ENCODE data around the gene KLF2.
A peak's percentile ranks its signal among the peaks of the same experiment; 100 is the strongest.

The KLF2 gene

DNA sequence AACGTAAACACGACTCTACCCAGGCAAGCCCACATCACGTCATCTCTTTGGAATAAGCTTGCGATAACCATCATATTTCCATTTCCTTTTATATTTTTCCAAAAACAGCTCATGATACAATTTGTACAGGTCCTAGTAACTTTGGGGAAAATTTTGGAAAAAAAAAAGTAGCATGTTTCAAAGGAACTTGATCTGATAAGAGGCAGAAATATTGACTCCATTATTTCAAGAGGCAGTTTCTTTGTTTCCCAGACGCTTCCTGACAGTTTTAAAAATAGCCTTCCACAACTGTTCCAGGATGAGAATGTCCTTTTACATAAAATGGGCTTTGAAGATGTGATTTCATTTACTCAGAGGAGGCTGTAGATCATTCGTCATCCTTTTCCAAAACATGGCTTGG is 23.1 kb downstream of the KLF2 start:
- Histone ChIP-seq H3K36me3 (ENCODE audit: insufficient read depth, low read length) (no peaks in the 10 kb centered on the region), H3K4me3 (no peak overlapping the region), H3K27ac (no peak overlapping the region), H3K9ac (ENCODE audit: insufficient read length) (no peak overlapping the region), H3K9me3 (ENCODE audit: low read depth, low read length) (no peaks in the 10 kb centered on the region)
- TF ChIP-seq EZH2 (IDR thresholded peaks at IDR 0.05) (no peak), FOXP2 (optimal IDR thresholded peaks at IDR 0.05; ENCODE audit: control extremely low read depth, extremely low read length, insufficient read depth) (no peak), POLR2AphosphoS5 (IDR thresholded peaks at IDR 0.05; ENCODE audit: borderline replicate concordance, low read depth, low read length) (no peak)
- DNase-seq (ENCODE audit: low read depth, low spot score) = no peak

DNA sequence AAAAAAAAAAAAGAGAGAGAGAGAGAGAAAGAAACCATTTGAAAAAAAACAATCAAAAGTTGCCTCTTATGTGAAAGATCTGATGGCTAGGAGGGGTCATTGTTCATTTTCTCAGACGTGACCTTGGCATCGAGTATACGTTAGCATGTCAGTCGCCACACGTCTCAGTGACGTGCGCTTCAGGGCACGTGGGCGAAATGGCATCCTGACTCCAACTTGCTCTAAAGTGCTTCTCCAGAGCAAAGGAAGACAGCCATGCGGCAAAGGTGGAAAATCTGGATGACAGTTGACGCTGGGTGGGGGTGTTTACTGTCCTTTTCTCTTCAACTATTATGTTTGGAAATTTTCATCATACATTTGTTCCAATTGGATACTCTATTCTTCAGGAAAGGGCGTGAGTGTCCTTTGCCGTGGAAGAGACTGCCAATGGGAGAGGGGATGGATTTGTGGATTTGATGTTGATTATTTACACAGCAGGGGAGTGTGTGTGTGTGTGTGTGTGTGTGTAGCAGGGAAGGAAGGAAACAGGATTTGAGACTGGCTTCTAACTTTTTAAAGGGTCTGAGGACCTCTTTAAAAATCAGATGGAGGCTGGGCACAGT is 25.0 kb downstream of the KLF2 start:
- Histone ChIP-seq H3K27ac (no peak overlapping the region), H3K9ac (ENCODE audit: insufficient read length) (no peak overlapping the region), H3K4me3 (no peak overlapping the region), H3K36me3 (ENCODE audit: insufficient read depth, low read length) (no peaks in the 10 kb centered on the region), H3K9me3 (ENCODE audit: low read depth, low read length) (no peaks in the 10 kb centered on the region)
- DNase-seq (ENCODE audit: low read depth, low spot score) = no peak
- TF ChIP-seq FOXP2 (optimal IDR thresholded peaks at IDR 0.05; ENCODE audit: control extremely low read depth, extremely low read length, insufficient read depth) (no peak), POLR2AphosphoS5 (IDR thresholded peaks at IDR 0.05; ENCODE audit: borderline replicate concordance, low read depth, low read length) (no peak)

DNA sequence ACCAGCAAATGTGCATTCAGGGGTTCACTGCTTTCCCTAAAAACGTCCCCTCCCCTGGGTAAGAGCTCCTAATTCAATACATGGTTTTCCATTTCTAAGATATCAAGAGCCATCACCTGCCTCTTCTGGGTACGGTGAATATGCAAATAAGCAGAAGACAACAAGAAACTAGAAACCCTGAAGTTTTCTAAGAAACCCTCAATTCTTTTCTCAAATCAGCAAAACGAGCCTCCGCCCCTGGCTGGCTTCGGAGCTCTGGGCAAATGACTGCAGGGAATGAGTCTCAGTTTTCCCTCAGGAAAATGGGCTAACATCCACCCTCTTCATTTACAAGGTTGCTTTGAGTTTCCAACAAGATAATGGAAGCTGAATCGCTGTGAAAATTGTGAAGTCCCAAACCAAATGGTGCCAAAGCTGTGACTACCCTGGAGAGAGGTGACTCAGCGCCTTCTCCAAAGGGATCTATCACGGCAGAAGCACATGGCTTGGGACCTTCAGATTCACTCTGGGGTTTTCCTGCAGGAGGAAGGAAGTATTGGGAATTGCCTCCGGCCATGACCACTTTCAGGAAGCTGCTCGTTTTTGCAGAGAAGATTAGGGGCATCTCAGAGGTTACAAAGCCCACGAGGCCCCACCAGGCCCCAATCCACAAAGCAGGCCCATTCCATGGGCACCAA is 26.6 kb downstream of the KLF2 start:
- Histone ChIP-seq H3K27ac (peak overlapping the region; percentile 75), H3K4me3 (no peak overlapping the region), H3K36me3 (ENCODE audit: insufficient read depth, low read length) (no peaks in the 10 kb centered on the region), H3K9me3 (ENCODE audit: low read depth, low read length) (no peaks in the 10 kb centered on the region), H3K9ac (ENCODE audit: insufficient read length) (no peak overlapping the region)
- no peak for TF ChIP-seq POLR2AphosphoS5 (IDR thresholded peaks at IDR 0.05; ENCODE audit: borderline replicate concordance, low read depth, low read length)
- no peak for TF ChIP-seq FOXP2 (optimal IDR thresholded peaks at IDR 0.05; ENCODE audit: control extremely low read depth, extremely low read length, insufficient read depth)
- DNase-seq (ENCODE audit: low read depth, low spot score) = peak; percentile 12

DNA sequence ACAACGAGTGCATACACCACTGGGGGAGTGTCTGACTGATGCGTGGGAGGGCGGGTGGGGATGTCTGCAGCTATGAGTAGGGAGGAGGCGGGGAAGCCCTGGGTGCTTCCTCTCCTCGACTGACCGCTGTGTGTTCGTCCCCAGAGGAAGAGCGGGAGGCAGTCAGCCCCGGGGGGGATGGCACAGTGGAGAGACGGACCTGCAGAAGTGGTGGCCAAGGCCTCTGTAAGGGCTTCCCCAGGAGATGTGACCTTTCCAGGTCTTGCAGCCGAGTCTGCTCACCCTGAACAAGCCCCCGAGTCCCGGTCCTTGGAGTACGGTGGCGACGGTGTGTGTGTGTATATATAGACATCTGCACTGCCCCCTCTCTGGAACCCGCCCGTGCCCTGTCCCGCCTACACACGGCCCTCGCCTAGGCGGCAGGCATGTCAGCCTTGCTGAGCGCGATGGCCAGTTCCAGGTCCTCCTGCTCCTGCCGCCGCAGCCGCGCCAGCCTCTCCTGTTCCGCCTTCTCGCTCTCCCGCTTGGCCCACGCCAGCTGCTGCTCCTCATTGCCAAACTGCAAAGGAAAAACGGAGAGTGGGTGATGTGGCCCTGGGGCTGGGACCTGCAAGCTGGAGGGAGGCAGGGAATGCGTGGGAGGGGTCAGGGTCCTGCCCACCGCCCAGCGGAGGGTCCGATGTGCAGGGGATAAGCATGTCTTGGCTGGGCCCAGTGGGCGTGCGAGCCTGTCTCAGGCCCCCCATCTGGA is 30.8 kb downstream of the KLF2 start:
- no peak for DNase-seq (ENCODE audit: low read depth, low spot score)
- no peak overlapping the region for H3K27ac ChIP-seq
- no peak overlapping the region for H3K4me3 ChIP-seq
- H3K36me3 ChIP-seq (ENCODE audit: insufficient read depth, low read length) = no peaks in the 10 kb centered on the region
- TF ChIP-seq FOXP2 (optimal IDR thresholded peaks at IDR 0.05; ENCODE audit: control extremely low read depth, extremely low read length, insufficient read depth) (no peak), EZH2 (IDR thresholded peaks at IDR 0.05) (no peak), POLR2AphosphoS5 (IDR thresholded peaks at IDR 0.05; ENCODE audit: borderline replicate concordance, low read depth, low read length) (no peak)
- H3K9me3 ChIP-seq (ENCODE audit: low read depth, low read length) = no peaks in the 10 kb centered on the region
- no peak overlapping the region for H3K9ac ChIP-seq (ENCODE audit: insufficient read length)

DNA sequence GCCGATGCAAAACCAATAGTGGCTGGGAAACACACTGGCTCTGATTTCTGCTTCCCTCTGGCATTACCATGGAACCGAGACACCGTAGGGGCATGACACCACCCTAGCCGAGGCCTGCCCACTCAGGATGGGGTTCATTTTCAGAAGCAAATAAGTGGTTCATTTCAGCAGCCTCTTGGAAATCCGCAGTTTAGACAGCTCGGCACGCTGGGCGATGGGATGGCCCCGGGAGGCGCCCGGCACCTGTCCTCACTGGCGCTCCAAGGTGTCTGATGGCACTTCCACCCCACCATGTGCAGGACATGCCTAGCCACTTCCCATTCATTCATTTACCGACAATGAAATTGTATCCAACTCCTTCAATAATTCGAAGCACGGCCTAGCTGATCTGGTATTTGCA is 33.8 kb downstream of the KLF2 start:
- TF ChIP-seq POLR2AphosphoS5 (IDR thresholded peaks at IDR 0.05; ENCODE audit: borderline replicate concordance, low read depth, low read length) (no peak), EZH2 (IDR thresholded peaks at IDR 0.05) (no peak), FOXP2 (optimal IDR thresholded peaks at IDR 0.05; ENCODE audit: control extremely low read depth, extremely low read length, insufficient read depth) (no peak)
- no peaks in the 10 kb centered on the region for H3K36me3 ChIP-seq (ENCODE audit: insufficient read depth, low read length)
- no peak overlapping the region for H3K27ac ChIP-seq
- DNase-seq (ENCODE audit: low read depth, low spot score) = no peak
- no peak overlapping the region for H3K9ac ChIP-seq (ENCODE audit: insufficient read length)
- no peak overlapping the region for H3K4me3 ChIP-seq
- no peaks in the 10 kb centered on the region for H3K9me3 ChIP-seq (ENCODE audit: low read depth, low read length)

DNA sequence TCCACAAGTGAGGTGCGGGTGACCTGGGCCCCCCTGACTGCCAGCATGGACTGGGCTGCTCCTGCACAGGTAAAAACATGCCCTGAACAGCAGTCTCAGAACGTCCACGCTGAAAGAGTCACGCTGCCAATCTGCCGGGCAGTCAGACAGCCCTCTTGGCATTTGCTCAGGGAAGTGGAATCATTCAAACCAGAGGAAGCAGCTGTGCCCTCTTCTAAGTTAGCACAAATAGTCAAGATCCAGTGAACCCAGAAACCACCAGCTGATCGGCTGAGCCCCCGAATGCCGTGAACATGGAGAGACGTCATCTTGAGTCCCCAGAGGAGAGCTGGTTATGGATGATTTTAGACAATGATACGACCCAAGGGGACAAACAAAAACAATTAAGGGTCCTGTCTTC is 34.4 kb downstream of the KLF2 start:
- Histone ChIP-seq H3K9me3 (ENCODE audit: low read depth, low read length) (no peaks in the 10 kb centered on the region), H3K36me3 (ENCODE audit: insufficient read depth, low read length) (no peaks in the 10 kb centered on the region), H3K4me3 (no peak overlapping the region), H3K27ac (no peak overlapping the region), H3K9ac (ENCODE audit: insufficient read length) (no peak overlapping the region)
- no peak for DNase-seq (ENCODE audit: low read depth, low spot score)
- no peak for TF ChIP-seq EZH2 (IDR thresholded peaks at IDR 0.05)
- TF ChIP-seq POLR2AphosphoS5 (IDR thresholded peaks at IDR 0.05; ENCODE audit: borderline replicate concordance, low read depth, low read length) = no peak
- no peak for TF ChIP-seq FOXP2 (optimal IDR thresholded peaks at IDR 0.05; ENCODE audit: control extremely low read depth, extremely low read length, insufficient read depth)

DNA sequence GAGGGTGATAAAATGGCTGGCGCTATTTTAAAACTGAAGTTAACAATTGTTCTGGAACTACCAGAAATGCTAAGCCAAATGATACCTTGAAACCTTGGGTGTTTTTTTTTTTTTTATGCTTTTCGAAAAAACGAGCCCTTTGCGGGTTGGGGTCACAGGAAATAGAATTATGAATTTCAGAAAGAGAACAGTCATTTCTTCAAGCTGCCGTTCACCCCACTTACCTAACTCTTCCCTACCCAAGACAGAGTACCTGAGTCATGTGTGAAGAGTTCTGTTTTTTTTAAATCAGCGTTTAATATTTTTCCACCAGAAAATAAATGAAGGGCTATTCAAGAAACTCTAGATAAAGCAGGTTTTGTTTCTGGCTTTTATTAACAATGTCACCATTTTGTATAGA is 35.3 kb downstream of the KLF2 start:
- no peak for TF ChIP-seq EZH2 (IDR thresholded peaks at IDR 0.05)
- TF ChIP-seq FOXP2 (optimal IDR thresholded peaks at IDR 0.05; ENCODE audit: control extremely low read depth, extremely low read length, insufficient read depth) = no peak
- TF ChIP-seq POLR2AphosphoS5 (IDR thresholded peaks at IDR 0.05; ENCODE audit: borderline replicate concordance, low read depth, low read length) = no peak
- H3K9me3 ChIP-seq (ENCODE audit: low read depth, low read length) = no peaks in the 10 kb centered on the region
- no peak for DNase-seq (ENCODE audit: low read depth, low spot score)
- H3K27ac ChIP-seq = no peak overlapping the region
- H3K4me3 ChIP-seq = no peak overlapping the region
- no peaks in the 10 kb centered on the region for H3K36me3 ChIP-seq (ENCODE audit: insufficient read depth, low read length)
- H3K9ac ChIP-seq (ENCODE audit: insufficient read length) = no peak overlapping the region

DNA sequence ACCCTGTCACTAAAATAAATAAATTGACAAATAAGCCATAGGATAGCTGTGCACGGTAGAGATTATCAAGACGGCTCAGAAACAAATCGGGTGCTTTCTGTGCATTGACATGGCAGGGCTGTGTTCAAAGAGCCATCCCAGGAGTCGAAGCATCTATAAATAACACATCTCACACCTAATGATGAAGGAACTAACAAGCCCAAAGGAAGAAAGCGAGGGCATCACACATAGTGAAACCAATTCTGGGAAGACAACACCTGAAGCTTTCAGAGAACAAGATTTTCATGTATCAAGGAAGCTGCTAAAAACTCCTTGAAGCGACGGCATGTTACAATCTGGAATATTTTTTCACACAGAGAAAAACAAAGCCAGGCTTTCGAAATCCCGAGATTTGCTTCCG is 36.1 kb downstream of the KLF2 start:
- no peak for DNase-seq (ENCODE audit: low read depth, low spot score)
- TF ChIP-seq FOXP2 (optimal IDR thresholded peaks at IDR 0.05; ENCODE audit: control extremely low read depth, extremely low read length, insufficient read depth) (no peak), EZH2 (IDR thresholded peaks at IDR 0.05) (no peak), POLR2AphosphoS5 (IDR thresholded peaks at IDR 0.05; ENCODE audit: borderline replicate concordance, low read depth, low read length) (no peak)
- Histone ChIP-seq H3K27ac (no peak overlapping the region), H3K9me3 (ENCODE audit: low read depth, low read length) (no peaks in the 10 kb centered on the region), H3K4me3 (no peak overlapping the region), H3K36me3 (ENCODE audit: insufficient read depth, low read length) (no peaks in the 10 kb centered on the region), H3K9ac (ENCODE audit: insufficient read length) (no peak overlapping the region)

All from SK-N-MC (cell line).